GM15510 (cell line): ENCODE results near the gene SPANXC.
"Not testable (repeated sequence)": the region's sequence is repeated elsewhere in the genome, so short reads cannot be mapped to it uniquely, and the experiment has no call there.

Experiments
- POLR2A ChIP-seq: IDR thresholded peaks from 3 replicates; pipeline ENCODE4 v1.6.1; 2011; ENCODE audit warnings: borderline replicate concordance; ENCODE audit not compliant: insufficient read length; ENCODE audit errors: extremely low read depth

Gene SPANXC

GRCh38 chrX:141242417-141242816 is at the start of gene SPANXC:
TSS of gene SPANXC (minus strand) at chrX:141242517. CDS start at chrX:141242457, 60 bp downstream.
- TF ChIP-seq POLR2A, result not testable (repeated sequence)

GRCh38 chrX:141279476-141279875 is 37.2 kb upstream of the SPANXC start:
- TF ChIP-seq POLR2A, result no peak

- no peak for TF ChIP-seq POLR2A
Measured at GRCh38 chrX:141278306-141278705, 36.0 kb upstream of the SPANXC start.

GRCh38 chrX:141258080-141258479 is 15.8 kb upstream of the SPANXC start:
- TF ChIP-seq POLR2A, result no peak

- TF ChIP-seq POLR2A, result no peak
Measured at GRCh38 chrX:141221611-141222010, 20.7 kb downstream of the SPANXC start.

GRCh38 chrX:141220342-141221008 is 21.8 kb downstream of the SPANXC start:
- TF ChIP-seq POLR2A, result no peak

GRCh38 chrX:141214196-141214595 is 28.1 kb downstream of the SPANXC start:
- no peak for TF ChIP-seq POLR2A

GRCh38 chrX:141201962-141202361 is 40.4 kb downstream of the SPANXC start:
- no peak for TF ChIP-seq POLR2A
